HG03066 (cell line): Measurements from ENCODE around the gene TRERF1.

Experiments
- ATAC-seq: cut with Tn5 transposase; IDR thresholded peaks from one replicate; pipeline ENCODE4 v1.9.1; 2021; ENCODE audit warnings: low read depth; ENCODE audit not compliant: unreplicated experiment

TRERF1 gene

GRCh38 chr6:42427871-42428270 lies 23.9 kb downstream of the TRERF1 start:
- no peak for ATAC-seq

- ATAC-seq = no peak
Measured at GRCh38 chr6:42426191-42426590, 25.5 kb downstream of the TRERF1 start.

GRCh38 chr6:42424906-42425474 lies 26.7 kb downstream of the TRERF1 start:
- ATAC-seq = no peak

- no peak for ATAC-seq
Measured at GRCh38 chr6:42423244-42423643, 28.5 kb downstream of the TRERF1 start.

GRCh38 chr6:42420741-42421140 lies 31.0 kb downstream of the TRERF1 start:
- ATAC-seq = no peak

GRCh38 chr6:42419490-42420280 lies 32.0 kb downstream of the TRERF1 start:
- no peak for ATAC-seq

GRCh38 chr6:42418724-42419123 lies 33.0 kb downstream of the TRERF1 start:
- ATAC-seq = no peak

GRCh38 chr6:42417641-42418112 lies 34.0 kb downstream of the TRERF1 start:
- ATAC-seq = no peak

GRCh38 chr6:42411406-42411805 lies 40.3 kb downstream of the TRERF1 start:
- no peak for ATAC-seq

GRCh38 chr6:42410861-42411260 lies 40.9 kb downstream of the TRERF1 start:
- no peak for ATAC-seq

- no peak for ATAC-seq
Measured at GRCh38 chr6:42409581-42409980, 42.1 kb downstream of the TRERF1 start.

- ATAC-seq = no peak
Measured at GRCh38 chr6:42407379-42407778, 44.3 kb downstream of the TRERF1 start.

- ATAC-seq = no peak
Measured at GRCh38 chr6:42406306-42407280, 45.1 kb downstream of the TRERF1 start.

GRCh38 chr6:42405021-42405420 lies 46.7 kb downstream of the TRERF1 start:
- ATAC-seq = no peak

- no peak for ATAC-seq
Measured at GRCh38 chr6:42404484-42404883, 47.2 kb downstream of the TRERF1 start.

- ATAC-seq = no peak
Measured at GRCh38 chr6:42403831-42404230, 47.9 kb downstream of the TRERF1 start.

- no peak for ATAC-seq
Measured at GRCh38 chr6:42403421-42403820, 48.3 kb downstream of the TRERF1 start.

GRCh38 chr6:42402184-42402583 lies 49.5 kb downstream of the TRERF1 start:
- peak; percentile 72 for ATAC-seq

- no peak for ATAC-seq
Measured at GRCh38 chr6:42401613-42401951, 50.1 kb downstream of the TRERF1 start.

GRCh38 chr6:42400886-42401612 lies 50.7 kb downstream of the TRERF1 start:
- no peak for ATAC-seq
